CD1c-positive myeloid dendritic cell (primary cell): ENCODE results near the gene CDC5L.

Experiments
- DNase-seq: peaks from one replicate; pipeline ENCODE4 v3.0.0-alpha.2; 2016; ENCODE audit errors: extremely low spot score

Gene CDC5L

DNA sequence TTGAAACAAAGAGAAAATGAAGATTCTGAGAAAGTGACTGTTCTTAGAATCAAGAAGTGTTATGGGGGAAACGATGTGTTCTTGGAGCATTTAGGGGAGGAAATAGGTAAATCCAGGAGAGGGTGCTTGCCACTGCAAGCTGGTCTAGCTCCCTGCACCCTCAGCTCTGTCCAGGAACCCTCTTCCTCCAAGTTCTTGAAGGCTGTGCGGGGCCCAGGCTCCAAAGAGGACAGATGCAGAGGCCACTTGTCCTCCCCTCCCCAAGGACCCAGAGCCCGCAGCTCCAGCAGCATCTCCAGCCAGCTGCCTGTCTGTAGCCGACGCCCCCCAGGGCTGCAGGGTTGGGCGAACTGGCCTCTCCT lies 87.9 kb downstream of the CDC5L start:
- DNase-seq, result no peak

DNA sequence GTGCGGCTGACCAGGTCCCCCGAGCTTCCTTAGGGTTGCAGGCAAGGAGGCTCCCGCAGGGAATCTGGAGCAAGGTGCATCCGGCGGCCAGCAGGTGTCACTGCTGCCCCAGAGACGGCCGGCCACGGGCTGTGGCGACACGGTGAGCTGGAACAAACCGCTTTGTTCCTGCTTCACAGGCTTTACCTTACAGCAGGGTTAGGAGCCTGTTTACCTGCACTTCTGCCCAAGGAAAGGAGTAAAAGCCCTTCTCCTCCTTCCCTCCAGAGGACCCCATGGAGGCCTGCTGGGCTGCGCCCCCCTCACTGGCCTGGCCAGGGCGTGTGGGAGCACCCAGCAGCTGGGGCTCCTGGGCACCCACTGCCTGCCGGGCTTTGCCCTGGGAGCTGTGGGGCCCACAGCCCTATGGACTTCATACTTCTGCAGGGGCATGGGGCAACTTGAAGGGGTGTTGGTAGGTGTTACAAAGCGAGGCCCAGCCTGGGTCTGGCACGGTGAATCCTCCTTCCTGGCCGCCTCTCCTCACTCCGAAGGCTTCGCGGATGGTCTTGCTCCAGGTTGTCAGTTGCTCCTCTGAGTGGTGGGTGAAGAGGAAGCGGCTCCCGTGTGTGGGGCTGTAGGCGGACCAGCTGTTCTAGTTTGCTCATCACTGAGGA lies 88.4 kb downstream of the CDC5L start:
- DNase-seq, result peak; percentile 75

DNA sequence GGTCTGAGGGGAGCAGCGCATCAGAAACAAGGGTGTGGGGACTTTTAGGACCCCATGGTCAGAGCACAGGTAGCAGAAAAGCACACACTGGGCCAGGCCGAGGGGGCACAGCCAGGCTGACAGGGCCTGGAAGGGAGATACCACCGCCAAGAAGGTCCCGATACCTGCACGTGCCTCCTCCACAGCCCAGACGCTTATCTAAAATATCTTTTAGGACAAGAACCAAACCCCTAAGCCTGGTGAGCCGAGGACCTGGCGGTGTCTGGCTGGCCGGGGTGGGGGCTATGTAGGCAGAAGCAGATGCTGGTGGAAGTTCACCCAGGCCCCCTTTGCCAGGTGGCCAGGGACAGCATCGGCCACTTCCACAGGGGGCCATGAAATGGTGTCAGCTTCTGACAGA lies 89.3 kb downstream of the CDC5L start:
- DNase-seq, result no peak

DNA sequence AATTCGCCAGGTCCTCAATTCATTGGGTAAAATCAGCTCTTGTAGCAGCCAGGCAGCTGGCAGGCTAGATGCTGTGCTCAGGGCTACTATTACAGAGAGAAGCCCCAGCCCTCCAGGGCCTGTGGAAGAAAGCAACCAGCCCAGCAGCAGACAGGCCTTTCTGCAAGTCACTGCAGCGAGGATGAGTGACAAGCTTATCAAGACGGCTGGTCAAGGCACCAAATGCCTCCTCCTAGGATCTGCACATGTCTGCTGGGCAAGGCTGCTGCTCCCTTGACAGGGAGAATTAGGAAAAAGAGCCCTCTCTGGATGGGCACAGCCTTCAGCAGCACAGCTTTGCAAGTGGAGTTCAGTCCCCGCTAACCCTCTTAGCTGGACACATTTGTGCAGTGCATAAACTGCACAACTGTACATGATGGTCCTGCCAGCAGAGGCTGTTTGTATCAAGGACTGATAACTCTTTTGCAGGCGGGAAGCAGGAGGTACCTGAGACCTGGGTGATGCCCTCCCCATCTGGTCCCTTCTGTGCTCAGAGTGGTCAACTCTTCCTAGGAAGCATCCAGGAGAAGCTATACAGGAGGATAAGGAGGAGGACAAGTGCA lies 89.9 kb downstream of the CDC5L start:
- DNase-seq, result no peak

DNA sequence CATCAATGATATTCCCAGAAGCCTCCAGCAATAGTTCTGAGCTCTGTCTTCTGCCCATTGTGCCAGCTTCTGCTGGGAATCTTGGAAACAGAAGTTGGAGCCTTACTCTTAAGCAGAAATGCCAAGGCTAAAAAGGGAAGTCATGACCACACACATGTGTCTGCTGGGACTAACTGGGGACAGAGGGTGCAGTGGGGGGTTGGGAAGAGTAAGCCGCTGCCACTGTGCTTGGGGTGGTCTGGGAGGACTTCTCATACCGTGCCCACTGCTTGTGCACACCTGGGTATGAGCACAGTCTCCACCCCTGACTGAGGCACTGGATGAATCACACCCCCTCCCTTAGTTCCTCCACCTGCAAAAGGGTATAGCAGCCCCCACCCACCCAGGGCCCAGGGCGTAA lies 90.7 kb downstream of the CDC5L start:
- peak; percentile 49 for DNase-seq

DNA sequence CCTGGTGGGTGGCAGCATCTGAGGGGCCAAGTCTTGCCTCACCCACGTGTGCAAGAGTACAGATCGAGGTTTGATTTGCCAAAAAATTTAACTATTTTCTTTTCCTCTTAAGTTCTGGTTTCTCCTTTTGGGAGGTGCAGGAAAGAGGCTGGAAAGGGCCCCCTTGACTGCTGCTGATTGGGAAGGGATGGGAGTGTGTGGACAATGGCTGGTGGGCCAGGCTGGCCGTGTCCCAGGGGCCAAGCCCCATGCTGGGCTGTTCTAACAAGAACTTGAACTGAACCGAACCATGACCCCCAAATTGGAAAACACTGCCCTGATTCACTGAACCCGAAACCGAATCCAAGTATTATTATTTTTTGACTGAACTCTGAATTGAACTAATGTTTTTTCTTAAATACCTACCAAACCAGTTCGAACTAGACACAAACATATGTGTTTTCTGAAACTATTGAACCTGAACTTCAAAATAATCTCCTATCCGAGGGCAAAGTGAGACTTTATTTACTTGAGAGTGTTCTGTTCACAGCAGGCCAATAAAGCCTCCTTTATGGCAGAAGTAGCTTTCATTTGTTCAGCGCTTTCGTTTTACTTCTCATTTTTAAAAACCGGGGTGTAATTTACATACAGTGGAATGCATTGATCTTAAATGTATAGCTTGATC lies 91.2 kb downstream of the CDC5L start:
- no peak for DNase-seq

DNA sequence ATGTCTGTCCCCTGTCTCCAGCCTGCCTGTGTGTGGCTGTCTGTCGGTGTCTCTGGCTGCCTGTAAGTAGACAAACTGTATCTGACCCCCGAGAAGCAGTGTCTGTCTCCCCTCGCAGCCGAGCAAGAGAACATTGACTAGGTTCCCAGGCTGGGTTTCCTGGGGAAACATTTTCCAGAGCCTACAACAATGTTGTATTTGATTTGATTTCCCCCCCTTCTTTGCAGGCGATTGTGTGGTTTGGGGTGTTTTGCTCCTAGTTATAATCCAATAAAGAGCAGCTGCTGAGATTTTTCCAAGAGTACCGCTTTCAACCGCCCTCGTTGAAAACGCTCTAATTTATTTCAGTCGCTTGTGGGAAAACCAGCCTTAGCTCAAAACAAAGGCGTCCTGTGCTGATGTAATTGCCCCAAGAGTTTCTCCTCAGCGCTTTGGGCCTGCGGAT lies 92.6 kb downstream of the CDC5L start:
- no peak for DNase-seq

DNA sequence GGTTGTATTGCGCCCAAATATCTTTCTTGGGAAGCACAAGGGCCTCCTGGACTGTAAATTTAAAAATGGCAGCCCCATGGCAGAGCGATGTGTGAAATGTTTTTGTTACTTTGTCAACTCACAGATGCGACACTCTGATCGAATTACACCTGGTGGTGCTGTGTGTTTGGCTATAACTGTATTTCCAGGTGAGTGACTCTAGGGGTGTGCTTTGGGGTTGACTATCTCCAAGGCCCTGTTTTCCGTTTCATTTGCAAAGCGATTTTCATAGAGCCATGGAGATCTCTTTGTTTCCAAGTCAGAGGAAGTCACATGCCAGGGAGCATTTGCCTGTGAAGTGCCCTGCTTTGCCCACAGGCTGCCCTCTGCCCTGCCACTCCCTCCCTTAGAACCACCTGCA lies 93.5 kb downstream of the CDC5L start:
- no peak for DNase-seq

DNA sequence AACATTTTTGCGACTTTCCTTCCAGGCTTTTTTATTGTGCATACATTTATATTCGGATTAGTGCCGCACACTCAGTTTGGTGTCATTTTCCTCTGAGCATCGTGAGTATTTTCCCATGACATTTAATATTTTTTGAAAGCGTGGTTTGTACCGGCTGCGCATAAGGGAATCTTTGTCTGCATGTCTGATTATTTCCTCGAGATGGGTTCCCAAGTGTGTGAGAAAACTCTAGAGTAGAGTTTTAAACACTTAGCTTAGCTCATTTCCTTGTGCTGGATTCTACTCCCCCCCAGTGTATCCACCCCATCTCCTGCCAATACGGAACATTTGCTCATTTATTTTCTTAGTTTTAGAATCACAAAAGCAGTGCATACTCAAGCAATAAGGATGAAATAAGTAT lies 94.3 kb downstream of the CDC5L start:
- no peak for DNase-seq

DNA sequence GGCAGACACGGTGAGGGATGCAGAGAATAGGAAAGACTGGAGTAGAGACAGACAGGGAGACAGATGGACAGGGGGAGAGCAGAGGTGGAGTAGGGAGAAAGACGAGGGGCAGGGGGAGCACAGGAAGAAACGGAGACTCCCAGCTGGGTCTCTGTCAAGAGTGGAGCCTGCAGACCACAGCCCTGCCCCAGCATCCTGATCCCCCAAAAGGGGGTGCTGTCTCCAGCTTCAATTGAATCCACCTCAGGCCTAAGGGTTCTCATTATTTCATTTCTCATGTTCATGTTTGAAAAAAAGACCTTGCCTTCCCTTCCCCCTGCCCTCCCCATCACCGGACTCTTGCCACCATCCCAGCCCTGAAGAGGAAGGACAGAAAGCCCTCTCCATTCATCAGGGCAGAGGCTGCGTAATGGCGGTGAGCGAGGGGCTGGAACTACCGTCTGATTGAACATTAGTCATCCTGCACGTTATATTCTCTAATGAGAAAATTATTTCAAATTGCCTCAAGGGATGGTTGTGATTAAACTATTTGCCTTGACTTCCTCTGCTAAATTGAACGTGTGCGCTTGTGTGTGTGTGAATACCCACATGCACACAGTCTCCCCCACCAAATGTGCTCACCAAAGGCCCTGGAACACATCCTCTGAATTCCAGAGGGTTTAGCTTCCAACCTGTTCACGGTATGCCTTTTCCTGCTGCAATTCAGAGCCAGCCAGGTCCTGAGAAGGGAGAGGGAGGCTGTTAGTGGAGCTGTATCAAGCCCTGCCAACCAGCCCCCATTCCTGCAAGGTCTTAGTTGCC lies 98.3 kb downstream of the CDC5L start:
- DNase-seq, result no peak

DNA sequence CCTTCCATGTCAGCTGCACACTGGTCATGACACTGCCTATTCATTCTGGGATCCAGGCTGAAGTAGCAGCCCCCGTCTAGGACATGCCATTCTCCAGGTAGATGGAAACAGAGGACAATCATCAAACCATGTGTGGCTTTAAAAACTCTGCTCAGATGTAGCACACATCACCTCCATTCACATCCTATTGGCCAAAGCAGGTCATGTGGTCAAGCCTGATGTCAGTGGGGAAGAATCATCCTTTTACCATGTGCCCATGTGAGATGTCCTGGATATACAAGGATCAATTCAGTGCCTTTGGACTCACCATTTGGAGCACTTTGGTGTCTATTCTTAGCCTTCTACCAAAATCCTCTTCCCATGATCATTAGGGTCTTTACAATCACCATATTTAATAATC lies 99.5 kb downstream of the CDC5L start:
- DNase-seq, result no peak

DNA sequence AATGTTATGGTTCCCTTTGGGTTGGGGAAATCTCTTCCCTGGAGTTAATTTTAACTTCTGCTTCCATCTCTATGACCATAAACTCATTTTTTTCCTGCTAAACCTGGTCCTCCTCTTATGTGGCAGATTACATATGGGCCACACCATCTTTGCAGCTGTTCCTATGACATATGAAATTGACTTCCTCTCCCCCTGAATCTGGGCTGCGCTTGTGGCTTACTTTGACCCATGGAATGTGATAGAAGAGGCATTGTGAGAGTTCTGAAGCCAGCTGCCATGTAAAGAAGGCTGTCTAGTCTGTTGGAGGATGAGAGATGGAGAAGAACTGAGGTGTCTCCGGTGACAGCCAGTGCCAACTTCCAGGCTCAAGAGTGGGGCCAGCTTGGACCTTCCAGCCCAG lies 100.1 kb downstream of the CDC5L start:
- no peak for DNase-seq

DNA sequence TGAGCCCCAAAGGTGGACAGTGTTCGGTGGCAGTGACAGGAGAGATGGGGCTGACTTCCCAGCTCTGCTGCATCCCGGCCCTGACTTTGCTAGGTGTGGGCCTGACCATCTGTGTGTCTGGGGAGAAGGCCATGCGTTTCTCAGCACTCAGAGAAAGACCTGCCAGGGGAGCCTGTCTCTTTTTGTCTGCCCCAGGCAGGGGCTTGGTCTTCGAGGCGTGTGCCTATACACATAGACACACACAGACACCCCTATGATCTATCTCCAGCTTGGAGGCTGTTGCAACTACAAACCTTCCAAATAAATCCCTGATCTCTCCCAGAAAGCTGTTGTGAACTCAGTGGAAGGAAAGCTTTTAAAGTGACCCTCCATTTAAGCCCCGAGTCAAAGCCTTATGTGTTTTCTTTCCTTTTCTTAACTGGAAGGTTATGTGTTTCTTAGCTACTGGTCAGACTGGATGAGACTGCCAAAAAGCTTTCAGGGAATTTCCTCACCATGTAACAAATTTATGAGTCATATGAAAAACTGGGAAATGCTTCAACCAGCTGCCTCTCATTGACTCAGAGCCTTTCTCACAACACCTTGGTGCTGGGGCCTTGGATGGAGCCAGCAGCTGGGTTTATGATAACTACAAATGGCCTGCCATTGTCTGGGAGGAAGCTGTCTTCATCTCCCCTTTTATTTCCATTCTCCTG lies 102.6 kb downstream of the CDC5L start:
- DNase-seq, result no peak

DNA sequence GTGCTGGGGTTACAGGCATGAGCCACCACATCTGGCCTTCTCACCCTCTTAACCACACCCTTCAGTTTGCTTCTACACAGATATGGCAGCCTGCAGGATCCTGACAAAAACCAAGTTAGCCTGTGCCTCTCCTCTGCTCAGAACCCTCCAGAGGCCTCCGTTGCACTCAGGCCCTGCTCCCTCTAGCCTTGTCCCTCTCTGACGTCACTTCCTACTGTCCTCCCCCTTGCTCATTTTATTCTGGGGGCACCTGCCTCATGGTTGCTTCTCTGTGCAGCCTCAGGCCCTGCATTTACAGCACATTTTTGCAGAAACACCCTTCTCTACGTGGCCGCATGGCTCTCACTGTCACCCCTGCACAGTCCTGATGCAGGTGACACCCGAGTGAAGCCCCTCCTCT lies 105.6 kb downstream of the CDC5L start:
- DNase-seq, result no peak

DNA sequence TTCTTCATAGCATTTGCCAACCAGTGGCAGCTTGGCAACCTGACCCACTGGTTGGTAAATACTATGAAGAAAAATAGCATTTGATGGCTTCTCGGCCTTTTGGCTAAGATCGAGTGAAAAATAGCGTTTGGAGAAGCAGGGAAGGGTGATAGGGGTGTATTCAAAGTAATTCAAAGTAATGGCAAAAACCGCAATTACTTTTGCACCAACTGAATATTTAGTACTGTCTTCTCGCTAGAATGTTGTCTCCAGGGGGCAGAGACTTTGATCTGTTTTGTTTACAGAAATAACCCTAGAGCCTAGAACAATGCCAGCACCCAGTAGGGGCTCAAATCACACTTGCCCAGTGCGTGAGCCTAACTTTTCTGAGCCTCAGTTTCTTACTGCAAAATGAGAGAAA lies 106.1 kb downstream of the CDC5L start:
- no peak for DNase-seq

DNA sequence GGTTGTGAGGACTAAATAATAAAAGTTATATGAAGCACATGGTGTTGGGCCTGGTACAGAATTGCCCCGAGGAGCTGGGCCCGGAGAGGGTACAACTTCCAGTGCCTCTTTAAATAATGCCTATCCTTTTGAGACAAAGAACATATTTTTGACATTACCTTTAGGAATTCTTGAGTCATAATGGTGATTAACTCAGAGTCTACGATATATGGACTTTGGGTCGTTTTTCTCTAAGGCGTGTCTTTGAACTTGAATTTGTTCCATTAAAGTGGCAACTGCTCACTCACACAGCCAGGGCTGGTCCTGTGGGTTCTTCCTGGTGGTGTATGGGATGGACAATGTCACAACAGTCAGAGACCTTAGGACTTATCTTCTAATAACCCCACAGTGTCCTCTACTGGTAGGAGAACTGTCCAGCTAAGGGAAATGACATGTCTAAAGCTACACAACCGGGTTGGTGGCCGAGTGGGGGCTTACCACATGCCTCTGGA lies 106.5 kb downstream of the CDC5L start:
- no peak for DNase-seq

DNA sequence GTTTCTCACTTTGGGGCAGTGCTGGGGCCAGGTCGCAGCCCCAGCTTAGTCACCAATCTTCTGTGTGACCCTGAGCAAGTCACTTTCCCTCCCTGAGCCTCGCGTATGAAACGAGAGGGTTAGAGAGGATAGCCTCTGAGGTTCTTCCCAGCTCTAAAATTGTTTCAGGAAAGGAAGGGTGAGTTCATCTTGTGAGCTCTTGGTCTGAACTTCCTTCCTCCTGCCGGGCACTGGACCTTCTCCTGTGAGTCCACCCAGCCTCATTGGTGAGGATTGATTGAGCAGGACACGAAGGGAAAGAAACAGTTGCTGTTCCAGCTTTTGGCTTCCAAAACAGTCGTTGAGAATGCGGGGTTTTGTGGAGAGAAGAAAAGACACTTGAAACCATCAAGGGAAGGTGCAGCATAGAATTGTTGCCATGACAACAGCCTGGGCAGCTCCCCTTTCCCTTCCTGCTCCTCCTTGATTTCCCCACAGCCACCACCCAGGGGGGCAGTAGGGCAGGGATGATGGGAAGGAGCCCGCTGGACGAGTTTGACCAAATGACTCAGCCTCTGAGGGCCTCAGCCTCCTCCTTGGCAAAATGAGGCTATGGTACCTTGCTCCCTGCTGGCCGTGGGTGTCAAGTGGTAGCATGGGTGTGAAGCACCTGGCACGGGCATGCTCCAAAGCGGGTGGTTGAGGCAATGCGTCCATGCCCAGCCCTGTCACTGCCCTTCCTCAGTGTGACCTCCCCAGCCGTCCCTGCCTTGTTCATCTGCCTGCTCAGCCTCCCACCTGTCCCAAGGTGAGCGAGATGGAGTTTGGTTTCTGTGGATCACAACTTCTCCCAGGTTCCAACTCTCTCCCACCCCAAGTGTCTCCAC lies 107.8 kb downstream of the CDC5L start:
- no peak for DNase-seq

DNA sequence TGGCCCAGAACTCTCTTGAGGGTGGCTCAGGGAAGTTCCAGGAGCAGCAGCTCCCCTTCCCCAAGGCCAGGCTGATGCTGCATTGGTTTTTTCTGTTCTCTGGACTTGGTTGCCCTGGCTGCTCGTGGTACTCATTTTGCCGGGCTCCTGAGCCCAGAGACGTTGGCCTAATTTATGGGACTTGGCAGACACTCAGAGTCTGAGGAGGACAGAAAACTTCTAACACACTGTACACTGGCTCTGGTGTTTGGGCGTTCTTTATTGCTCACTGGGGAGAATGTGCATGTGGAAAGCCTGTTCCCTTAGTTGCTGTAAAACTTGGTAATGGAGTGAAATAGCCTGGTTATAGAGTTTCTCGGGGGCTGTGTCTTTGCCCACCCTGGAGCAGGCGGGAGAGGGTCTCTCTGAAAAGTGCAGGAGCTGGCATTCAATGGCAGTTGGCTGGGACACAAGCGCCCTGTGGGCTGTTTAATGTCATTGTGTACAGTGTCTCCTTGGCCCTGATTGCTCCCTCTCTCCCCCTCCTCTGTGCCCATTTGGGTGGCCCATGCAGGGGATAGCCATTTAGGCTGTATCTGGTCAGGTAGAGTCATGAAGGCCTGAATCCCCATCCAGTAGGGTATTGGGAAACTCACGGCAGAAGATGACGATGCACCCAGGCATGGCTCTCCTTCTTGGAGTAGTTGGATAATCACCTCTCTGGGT lies 109.3 kb downstream of the CDC5L start:
- DNase-seq, result no peak

DNA sequence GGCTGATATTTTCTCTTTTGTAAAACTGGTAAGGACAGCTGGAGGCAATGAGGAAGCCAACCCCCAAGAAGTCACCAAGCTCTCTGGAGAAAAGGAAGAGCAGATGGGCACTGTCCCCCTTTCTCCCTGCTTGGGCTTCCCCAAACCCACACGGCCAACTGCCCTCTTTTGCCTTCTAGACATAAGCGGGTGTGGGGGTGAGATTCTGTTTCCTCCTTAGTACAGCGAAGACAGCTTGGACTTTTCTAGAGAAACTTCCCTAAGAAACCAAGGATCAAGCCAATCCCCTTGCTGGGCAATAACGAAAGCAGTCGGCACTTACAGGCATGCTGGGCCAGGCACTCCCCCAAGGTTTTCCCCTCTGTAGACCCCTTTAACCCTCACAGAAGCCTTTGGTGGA lies 110.3 kb downstream of the CDC5L start:
- DNase-seq, result no peak

DNA sequence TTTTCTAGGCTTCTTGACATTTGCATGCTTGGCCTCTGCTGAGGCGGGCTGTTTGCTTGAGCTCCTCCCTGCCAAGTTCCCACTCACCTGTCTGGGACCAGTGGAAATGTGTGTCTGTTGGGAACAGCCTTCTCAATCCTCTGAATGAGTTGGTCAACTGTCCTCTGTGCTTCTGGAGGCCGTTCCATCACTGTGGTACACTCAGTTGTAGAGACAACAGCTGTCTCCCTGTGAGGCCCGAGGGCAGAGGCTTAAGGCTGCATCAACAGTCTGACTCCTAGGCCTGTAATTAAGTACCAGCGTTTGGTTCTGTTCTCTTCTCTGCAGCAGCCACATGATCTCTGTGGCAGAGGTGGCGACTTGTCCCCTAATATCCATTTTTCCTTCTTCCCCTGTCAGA lies 110.9 kb downstream of the CDC5L start:
- DNase-seq, result no peak
